ENCODE measurements around the gene BPI. TPM values are rescaled to one million over a fixed set of nuclear protein-coding genes. Genes with fewer than 3 reads are reported as not detected.
"Not testable (repeated sequence)": the region's sequence is repeated elsewhere in the genome, so short reads cannot be mapped to it uniquely, and the experiment has no call there.

BPI gene
- total and polyA plus RNA-seq, 3 donors from 2014 or later: 9.3 to 29.0 (median 17.5) TPM

- Histone ChIP-seq H3K9me3 (no peaks in the 10 kb centered on the region), H3K4me1 (no peaks in the 10 kb centered on the region), H3K36me3 (ENCODE audit: low read depth, missing control alignments) (no peaks in the 10 kb centered on the region), H3K27me3 (no peaks in the 10 kb centered on the region), H3K4me3 (no peak overlapping the region), H3K27ac (no peak overlapping the region)
- WGBS, 2 donors: 91 to 98% methylated on average over 3 of the region's 3 CpGs
- DNase-seq: no peak
- no peak for TF ChIP-seq POLR2A (IDR thresholded peaks at IDR 0.05)
- no peak for TF ChIP-seq CTCF (IDR thresholded peaks at IDR 0.05)
- intact Hi-C loops (cut with DNase I; ENCODE audit: low total_unique reads): no loop called here
Observed at GRCh38 chr20:38311091-38311490, 7.1 kb downstream of the BPI start.

- Histone ChIP-seq H3K27me3 (no peaks in the 10 kb centered on the region), H3K4me1 (no peaks in the 10 kb centered on the region), H3K9me3 (no peaks in the 10 kb centered on the region), H3K27ac (no peak overlapping the region), H3K36me3 (ENCODE audit: low read depth, missing control alignments) (no peaks in the 10 kb centered on the region), H3K4me3 (no peak overlapping the region)
- TF ChIP-seq CTCF (IDR thresholded peaks at IDR 0.05): no peak
- TF ChIP-seq POLR2A (IDR thresholded peaks at IDR 0.05): no peak
- whole genome bisulfite sequencing, 2 donors: 68 to 70% methylated on average over 3 of the region's 3 CpGs
- no peak for DNase-seq
- intact Hi-C loops (cut with DNase I; ENCODE audit: low total_unique reads): no loop called here
Observed at GRCh38 chr20:38311491-38311890, 7.5 kb downstream of the BPI start.

GRCh38 chr20:38313676-38314075, 9.7 kb downstream of the BPI start:
- no peak for DNase-seq
- 76 to 99% methylated on average over 2 of the region's 2 CpGs for WGBS, 2 donors
- no peaks in the 10 kb centered on the region for H3K27me3 ChIP-seq
- H3K9me3 ChIP-seq: no peaks in the 10 kb centered on the region
- no peaks in the 10 kb centered on the region for H3K36me3 ChIP-seq (ENCODE audit: low read depth, missing control alignments)
- no peak overlapping the region for H3K27ac ChIP-seq
- intact Hi-C loops (cut with DNase I; ENCODE audit: low total_unique reads): no loop called here
- TF ChIP-seq POLR2A (IDR thresholded peaks at IDR 0.05) (no peak), CTCF (IDR thresholded peaks at IDR 0.05) (no peak)
- H3K4me1 ChIP-seq: no peaks in the 10 kb centered on the region
- no peak overlapping the region for H3K4me3 ChIP-seq

GRCh38 chr20:38314350-38314749, 10.4 kb downstream of the BPI start:
- H3K27me3 ChIP-seq; H3K9me3 ChIP-seq; H3K4me1 ChIP-seq; H3K4me3 ChIP-seq; H3K36me3 ChIP-seq (ENCODE audit: low read depth, missing control alignments); intact Hi-C loops (cut with DNase I; ENCODE audit: low total_unique reads); H3K27ac ChIP-seq; DNase-seq: not testable (repeated sequence)
- WGBS, 2 donors: 84 to 85% methylated on average over 1 of the region's 1 CpG

- H3K27me3 ChIP-seq: no peaks in the 10 kb centered on the region
- intact Hi-C loops (cut with DNase I; ENCODE audit: low total_unique reads): no loop called here
- H3K4me1 ChIP-seq: no peaks in the 10 kb centered on the region
- peak; percentile 30 for DNase-seq
- H3K27ac ChIP-seq: no peak overlapping the region
- no peaks in the 10 kb centered on the region for H3K9me3 ChIP-seq
- H3K4me3 ChIP-seq: no peak overlapping the region
- 70 to 72% methylated on average over 5 of the region's 5 CpGs for WGBS, 2 donors
- TF ChIP-seq POLR2A (IDR thresholded peaks at IDR 0.05): no peak
- peak in 1 of 3 experiments; percentile 9 for TF ChIP-seq CTCF (IDR thresholded peaks at IDR 0.05)
- no peaks in the 10 kb centered on the region for H3K36me3 ChIP-seq (ENCODE audit: low read depth, missing control alignments)
Observed at GRCh38 chr20:38315290-38315966, 11.5 kb downstream of the BPI start.
